ENCODE data around the gene ATG4B. TPM values are rescaled to one million over a fixed set of nuclear protein-coding genes. Genes with fewer than 3 reads are reported as not detected.

ATG4B gene
- total RNA-seq, 1 donor from 2014 or later = 83.2 TPM

- no peak overlapping the region for H3K4me2 ChIP-seq (ENCODE audit: low read length)
- no peaks in the 10 kb centered on the region for H3K9me3 ChIP-seq (ENCODE audit: insufficient read depth, low read depth, low read length)
- H3K4me3 Mint-ChIP-seq (ENCODE audit: unreplicated experiment) = no peak overlapping the region
- FAIRE-seq (no peak), DNase-seq (ENCODE audit: low read depth) (no peak)
- no peaks in the 10 kb centered on the region for H3K27me3 Mint-ChIP-seq (ENCODE audit: low read depth, unreplicated experiment)
- H3K27me3 ChIP-seq (ENCODE audit: insufficient read depth, low read length) = no peaks in the 10 kb centered on the region
- H3K79me2 ChIP-seq (ENCODE audit: insufficient read depth, low read length) = peaks cover 97% of the 10 kb centered on the region
- peaks cover 17% of the 10 kb centered on the region for H3K36me3 Mint-ChIP-seq (ENCODE audit: low read depth, unreplicated experiment)
- peaks cover 13% of the 10 kb centered on the region for H3K4me1 Mint-ChIP-seq (ENCODE audit: low read depth, unreplicated experiment)
- H3K9me3 Mint-ChIP-seq (ENCODE audit: unreplicated experiment) = no peaks in the 10 kb centered on the region
- no peak overlapping the region for H3K27ac ChIP-seq (ENCODE audit: low read depth, low read length)
- no peak overlapping the region for H3K27ac Mint-ChIP-seq (ENCODE audit: unreplicated experiment)
- H3K9ac ChIP-seq (ENCODE audit: low read length) = no peak overlapping the region
- peaks cover 91% of the 10 kb centered on the region for H4K20me1 ChIP-seq (ENCODE audit: insufficient read depth, low read length)
- H3K36me3 ChIP-seq (ENCODE audit: insufficient read depth, low read length) = peaks cover 10% of the 10 kb centered on the region
- H3K4me3 ChIP-seq (ENCODE audit: insufficient read depth, low read depth, low read length) = no peak overlapping the region
- TF ChIP-seq CTCF (IDR thresholded peaks at IDR 0.05; ENCODE audit: insufficient read depth, low read depth, low read length) = no peak
- TF ChIP-seq EZH2 (IDR thresholded peaks at IDR 0.05; ENCODE audit: insufficient read depth, low read length) = no peak
- no peaks in the 10 kb centered on the region for H3K4me1 ChIP-seq (ENCODE audit: insufficient read depth, low read length)
- no peak overlapping the region for H2AFZ ChIP-seq (ENCODE audit: low read depth, low read length)
Measured at GRCh38 chr2:241648453-241648852, 11.0 kb downstream of the ATG4B start.

GRCh38 chr2:241649404-241649803, 11.9 kb downstream of the ATG4B start:
- Histone ChIP-seq H3K36me3 (ENCODE audit: insufficient read depth, low read length) (peaks cover 14% of the 10 kb centered on the region), H3K4me3 (ENCODE audit: insufficient read depth, low read depth, low read length) (no peak overlapping the region)
- DNase-seq (ENCODE audit: low read depth) = no peak

More at GRCh38 chr2:241649404-241649803, 11.9 kb downstream of the ATG4B start:
- Mint-ChIP-seq H3K4me3 (ENCODE audit: unreplicated experiment) (no peak overlapping the region), H3K27me3 (ENCODE audit: low read depth, unreplicated experiment) (no peaks in the 10 kb centered on the region), H3K36me3 (ENCODE audit: low read depth, unreplicated experiment) (peaks cover 12% of the 10 kb centered on the region), H3K4me1 (ENCODE audit: low read depth, unreplicated experiment) (peaks cover 15% of the 10 kb centered on the region), H3K9me3 (ENCODE audit: unreplicated experiment) (no peaks in the 10 kb centered on the region), H3K27ac (ENCODE audit: unreplicated experiment) (no peak overlapping the region)
- Histone ChIP-seq H3K9me3 (ENCODE audit: insufficient read depth, low read depth, low read length) (no peaks in the 10 kb centered on the region), H2AFZ (ENCODE audit: low read depth, low read length) (no peak overlapping the region), H3K4me2 (ENCODE audit: low read length) (no peak overlapping the region), H3K79me2 (ENCODE audit: insufficient read depth, low read length) (peaks cover 87% of the 10 kb centered on the region), H3K27me3 (ENCODE audit: insufficient read depth, low read length) (no peaks in the 10 kb centered on the region), H3K9ac (ENCODE audit: low read length) (no peak overlapping the region), H4K20me1 (ENCODE audit: insufficient read depth, low read length) (peaks cover 85% of the 10 kb centered on the region), H3K27ac (ENCODE audit: low read depth, low read length) (no peak overlapping the region), H3K4me1 (ENCODE audit: insufficient read depth, low read length) (no peaks in the 10 kb centered on the region)
- no peak for TF ChIP-seq EZH2 (IDR thresholded peaks at IDR 0.05; ENCODE audit: insufficient read depth, low read length)
- TF ChIP-seq CTCF (IDR thresholded peaks at IDR 0.05; ENCODE audit: insufficient read depth, low read depth, low read length) = no peak
- no peak for FAIRE-seq
